LNCAP (cell line): Measurements from ENCODE around the gene PDE11A.
A peak's percentile ranks its signal among the peaks of the same experiment; 100 is the strongest.

Experiments used
- CTCF ChIP-seq: fragments of 450-650 bp; IDR thresholded peaks from 2 replicates; pipeline ENCODE4 v1.5.1; 2017; ENCODE audit warnings: mild to moderate bottlenecking

PDE11A gene

GRCh38 chr2:177765698-177766097 lies 306.9 kb downstream of the PDE11A start:
- no peak for TF ChIP-seq CTCF

DNA sequence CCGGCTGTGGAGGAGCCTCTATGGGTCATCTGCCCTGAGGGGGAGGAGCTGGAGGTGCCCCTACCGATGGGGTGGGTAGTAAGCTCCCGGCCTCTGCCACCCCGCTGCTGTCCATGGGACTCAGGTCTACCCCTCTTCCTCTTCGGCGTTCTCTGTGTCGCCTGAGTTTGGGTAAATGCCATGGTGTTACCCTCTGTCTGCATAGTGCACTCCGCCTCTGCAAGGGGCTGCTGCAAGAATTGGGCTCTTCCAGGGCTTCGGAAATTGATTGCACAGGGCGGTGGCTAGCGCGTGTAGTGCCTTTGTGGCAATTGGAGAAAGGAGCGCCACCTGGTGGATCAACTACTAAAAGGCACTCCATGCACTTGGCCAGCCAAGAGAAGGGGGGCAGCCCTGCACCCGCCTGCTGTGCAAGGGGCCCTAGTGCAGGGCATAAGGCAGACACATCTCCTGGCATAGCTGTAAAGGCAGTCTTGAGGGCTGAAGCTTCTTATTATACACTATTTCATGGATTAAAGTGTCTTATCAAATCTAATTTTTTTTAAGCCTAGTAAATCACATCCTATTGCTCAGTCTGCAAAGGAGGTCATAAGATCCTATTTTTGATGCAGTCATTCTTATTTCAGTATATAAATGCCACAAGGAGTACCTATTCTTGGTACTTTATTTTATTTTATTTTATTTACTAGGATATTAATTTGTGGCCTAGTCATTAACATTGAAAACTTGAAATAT lies 308.9 kb downstream of the PDE11A start:
- TF ChIP-seq CTCF: peak; percentile 78

- TF ChIP-seq CTCF: no peak
Observed at GRCh38 chr2:177759443-177759842, 313.1 kb downstream of the PDE11A start.

DNA sequence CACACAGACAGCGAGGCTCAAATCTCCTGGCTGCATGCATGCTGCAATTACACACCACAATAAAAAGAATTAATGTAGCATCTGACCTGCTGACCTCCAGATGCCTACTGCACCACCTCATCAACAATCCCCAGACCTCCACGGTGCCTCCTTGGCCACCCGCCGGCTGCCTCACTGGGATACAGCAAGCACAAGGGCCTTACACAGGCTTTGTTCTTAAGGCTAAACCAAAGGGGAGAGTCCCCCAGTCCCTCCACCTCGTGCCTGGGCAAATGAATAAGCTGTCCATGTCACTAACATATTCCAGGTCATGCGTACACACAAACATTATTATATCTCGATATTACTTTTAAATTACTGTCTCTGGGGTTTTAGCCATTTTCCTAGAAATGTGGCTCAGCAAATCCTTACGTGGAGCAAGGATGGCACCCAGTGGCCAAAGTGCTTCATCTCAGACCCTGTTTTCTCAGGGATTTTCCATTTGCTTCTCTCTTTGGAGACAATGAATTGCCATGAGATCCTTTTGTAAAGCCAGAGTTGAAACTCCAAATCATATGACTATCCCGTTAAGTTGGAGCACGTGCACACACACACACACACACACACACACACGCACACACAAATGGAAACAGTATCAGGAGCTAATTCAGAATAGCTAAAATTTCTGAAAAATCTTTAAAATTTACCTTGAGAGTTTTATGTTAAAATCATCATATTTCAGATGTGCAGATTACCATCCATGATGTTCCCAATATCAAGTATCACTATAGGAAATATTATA lies 313.8 kb downstream of the PDE11A start:
- TF ChIP-seq CTCF: peak; percentile 38

DNA sequence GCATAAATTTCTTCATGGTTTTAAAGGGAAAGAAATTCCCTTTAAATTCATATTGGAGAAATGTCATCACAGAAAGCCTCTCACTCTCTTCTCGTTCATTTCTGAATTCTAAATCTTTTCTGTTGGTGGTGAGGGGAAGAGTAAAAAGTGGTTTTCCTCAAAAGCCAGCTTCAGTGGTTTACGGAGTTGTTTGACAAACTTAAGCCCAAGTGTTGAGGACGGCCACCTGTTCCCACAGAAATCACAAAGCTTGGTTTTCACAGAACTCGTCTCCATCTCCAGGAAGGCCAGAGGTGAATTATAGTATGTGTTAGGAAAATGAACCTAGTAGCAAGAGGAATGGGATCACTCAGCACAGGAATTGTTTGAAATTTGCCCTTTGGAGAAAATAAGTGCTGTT lies 316.2 kb downstream of the PDE11A start:
- TF ChIP-seq CTCF: no peak

DNA sequence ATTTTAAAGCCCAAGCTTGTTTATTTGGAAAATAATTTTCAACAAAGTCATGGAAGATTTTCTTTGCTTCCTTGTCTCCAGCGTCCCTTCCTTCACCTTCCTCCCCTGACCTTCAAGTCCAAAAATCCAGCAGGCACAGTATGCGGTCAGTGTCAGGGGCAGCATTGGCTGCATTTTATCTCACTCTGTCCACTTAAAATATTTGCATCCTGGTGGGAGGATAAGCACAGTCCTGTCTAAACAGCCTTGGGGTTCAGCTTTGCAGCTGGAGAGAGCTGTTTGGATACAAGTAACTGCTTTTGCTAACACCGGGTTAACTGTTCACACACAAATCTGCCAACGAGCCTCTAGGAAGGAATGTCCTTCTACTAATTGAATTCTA lies 318.1 kb downstream of the PDE11A start:
- TF ChIP-seq CTCF: no peak

DNA sequence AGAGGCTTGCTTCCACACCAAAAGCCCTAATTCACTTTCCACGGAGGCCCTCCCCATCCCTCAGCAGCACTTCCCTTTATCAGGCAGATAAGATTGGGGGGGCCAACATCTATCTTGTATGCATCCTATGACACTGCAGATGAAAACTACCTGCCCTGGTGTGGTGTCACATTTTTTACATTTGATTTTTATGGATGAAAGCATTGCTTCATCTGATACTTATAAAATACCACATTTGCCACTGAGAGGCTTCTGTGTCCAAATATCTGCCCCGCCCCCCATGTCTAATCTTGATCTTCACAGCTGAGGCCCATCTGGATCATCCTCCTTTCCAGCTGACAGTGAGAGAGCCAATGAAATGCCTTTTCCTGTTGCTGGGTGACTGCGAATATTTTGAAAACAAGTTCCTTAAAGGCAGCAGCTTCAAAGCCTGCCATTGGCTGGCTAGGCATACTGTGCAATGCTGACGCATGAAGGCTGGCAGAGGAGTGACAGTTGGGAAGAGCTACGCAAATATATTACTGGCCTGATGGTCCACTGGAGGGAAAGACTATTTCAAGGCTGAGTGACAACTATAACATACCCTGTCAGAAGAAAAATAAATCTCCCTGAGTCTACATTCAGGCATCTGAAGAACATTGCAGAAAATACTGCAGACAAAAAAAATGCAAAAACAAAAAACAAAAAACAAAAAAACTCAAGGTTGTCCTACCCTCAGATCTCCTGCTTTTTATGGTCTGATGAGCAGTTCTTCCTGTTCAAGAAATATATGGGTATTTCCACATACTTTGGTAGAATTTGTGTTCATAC lies 318.7 kb downstream of the PDE11A start:
- no peak for TF ChIP-seq CTCF
